HG02840 (cell line): Measurements from ENCODE around the gene C5orf63.
"Not testable (repeated sequence)": the region's sequence is repeated elsewhere in the genome, so short reads cannot be mapped to it uniquely, and the experiment has no call there.

Source experiments
- ATAC-seq: cut with Tn5 transposase; IDR thresholded peaks from one replicate; pipeline ENCODE4 v1.9.1; 2021; ENCODE audit warnings: mild to moderate bottlenecking, moderate library complexity, moderate number of reproducible peaks; ENCODE audit not compliant: unreplicated experiment, low FRiP score

C5orf63 gene

DNA sequence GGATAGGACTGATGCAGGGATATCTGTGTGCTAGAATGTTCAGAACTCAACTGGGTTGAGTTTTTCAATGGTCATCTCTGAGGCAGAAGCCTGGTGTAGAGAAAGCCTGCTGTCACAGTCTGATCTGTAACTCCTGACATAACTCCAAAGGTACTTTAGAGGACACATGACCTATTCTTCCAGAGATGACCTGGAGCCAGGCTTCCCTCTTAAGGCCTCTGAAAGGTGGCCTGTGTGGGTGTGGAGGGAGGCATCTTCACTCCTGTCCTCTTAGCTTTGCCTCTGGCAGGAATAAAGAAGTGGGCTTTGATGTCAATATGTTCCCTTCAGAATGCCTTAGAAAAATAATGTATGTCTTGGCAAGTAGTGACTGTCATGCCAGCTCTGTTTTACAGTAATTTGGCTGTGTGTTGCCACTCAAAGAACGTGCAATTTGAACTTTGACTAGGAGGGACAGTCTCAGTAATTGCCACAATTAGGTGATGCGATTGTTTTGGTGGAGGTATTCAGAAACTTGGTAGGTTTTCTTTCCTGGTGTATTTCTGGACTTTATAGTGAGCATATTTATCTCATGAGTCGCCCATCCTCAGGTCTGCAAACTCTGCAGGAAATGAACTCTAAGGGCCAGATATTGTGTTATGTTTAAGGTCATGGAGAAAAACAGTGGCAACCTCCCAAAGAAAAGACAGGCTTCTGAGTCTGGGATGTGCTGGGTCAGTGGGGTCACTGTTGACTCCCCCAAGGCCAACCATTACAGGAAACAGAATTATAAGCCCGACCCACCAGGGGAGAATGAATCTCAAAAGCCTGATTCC is 3.2 kb upstream of the C5orf63 start:
- no peak for ATAC-seq

DNA sequence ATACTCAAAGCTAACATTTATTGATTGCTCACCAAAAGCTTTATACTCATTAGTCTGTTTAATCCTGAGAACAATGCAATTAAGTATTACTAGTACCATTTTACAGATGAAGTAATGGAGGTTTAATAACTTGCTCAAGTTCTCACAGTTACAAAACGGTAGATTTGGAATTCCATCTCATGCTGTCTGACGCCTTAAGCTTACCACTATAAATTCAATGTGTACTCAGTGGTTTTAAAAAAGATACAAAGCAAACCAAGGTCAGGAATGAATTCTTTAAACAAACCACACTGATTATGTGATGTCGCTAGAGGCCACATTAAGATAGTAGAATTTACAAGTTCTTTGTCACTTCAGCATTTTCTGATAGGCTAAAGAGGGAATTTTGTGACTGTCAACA is 1.2 kb upstream of the C5orf63 start:
- ATAC-seq: no peak

DNA sequence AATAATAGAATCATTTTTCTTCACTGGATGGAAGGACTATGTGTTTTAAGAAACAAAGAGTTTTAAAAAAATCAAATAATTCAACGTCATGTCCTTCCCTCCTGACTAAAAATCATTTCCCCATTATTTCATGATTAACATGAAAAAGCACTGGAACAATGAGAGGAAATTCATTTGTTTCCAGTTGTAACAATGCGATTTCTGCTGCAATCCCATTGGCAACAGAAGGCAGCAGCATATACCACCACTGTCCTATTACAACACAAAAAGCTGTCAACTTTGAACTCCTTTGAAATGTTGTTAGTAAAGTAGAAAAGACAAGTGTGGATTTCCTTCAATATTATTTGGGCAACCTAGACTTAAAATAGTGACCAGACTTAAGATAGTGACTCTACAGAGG is 3.1 kb downstream of the C5orf63 start:
- ATAC-seq: no peak

DNA sequence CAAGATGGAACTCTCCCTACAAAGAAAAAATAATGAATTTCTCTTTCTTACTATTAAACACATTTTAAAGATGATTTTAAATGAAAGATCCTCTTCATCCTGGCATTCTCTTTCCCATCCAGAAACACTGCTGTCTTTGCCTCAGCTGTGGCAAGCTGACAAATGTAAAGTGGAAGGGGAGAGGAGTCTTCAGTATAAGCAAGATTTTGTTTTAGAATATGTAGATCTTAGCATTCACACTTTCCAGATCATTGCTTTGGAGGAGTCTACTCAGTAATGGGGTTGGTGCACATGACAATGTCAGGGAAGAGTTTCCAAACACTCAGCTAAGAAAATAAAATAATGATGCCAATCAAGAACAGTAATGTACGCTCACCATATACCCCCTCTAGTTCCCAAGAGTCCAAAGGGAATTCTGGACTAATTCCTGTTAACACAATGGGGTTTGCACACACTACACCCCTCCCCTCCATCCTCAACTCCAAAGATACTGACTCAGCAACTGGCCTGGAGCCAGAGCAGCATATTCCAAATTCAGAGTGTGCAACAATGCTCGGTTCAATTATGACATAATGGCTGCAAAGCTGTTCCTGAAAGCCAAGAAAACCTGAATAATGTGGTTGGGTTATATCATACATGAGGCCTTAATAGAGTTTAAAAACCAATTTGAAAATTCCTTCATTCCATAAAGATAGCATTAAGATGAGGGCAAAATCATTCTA is 4.6 kb downstream of the C5orf63 start:
- ATAC-seq: no peak

DNA sequence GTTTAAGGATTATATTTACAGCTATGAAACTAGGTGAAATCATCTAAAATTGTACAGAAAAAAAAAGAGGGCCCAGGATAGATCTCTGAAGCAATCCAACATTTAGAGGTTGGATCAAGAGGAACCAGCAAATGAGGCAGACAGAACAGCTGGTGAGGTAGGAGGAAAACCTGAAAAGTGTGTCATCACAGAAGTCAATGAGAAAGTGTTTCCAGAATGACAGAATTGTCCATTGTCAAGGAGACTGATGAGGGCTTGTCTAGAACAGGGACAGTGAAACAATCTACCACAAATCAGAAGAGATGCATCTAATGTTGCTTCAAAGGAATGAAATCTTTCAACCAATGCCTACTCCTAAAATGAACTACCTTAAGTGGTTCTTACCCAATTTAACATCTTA is 6.6 kb downstream of the C5orf63 start:
- ATAC-seq: no peak

DNA sequence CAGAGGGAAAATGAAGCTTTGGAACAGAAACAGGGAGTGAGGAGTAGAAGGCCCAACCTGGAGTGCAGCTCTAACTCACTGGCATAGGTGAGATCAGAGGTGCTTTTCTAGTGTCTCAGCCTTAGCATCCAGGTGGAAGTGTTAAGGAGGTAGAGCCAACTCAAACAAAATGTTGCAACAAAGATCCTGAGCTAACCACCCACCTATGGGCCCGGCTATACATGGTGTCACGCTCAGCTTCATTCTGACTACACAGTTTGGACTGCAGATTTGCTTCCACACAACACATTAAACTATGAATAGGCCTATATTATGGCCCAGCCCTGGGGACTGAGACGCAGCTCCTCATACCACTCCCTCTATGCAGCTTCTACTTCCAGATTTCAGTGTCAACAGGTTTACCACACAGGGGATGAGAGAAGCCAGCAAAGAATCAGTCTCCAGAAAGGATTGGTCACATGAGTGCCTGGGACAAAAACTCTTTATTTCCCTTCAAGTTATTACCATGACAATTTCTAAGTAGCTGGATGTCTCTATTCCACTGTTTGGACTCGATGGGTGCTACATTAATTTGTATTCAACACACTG is 9.0 kb downstream of the C5orf63 start:
- no peak for ATAC-seq

DNA sequence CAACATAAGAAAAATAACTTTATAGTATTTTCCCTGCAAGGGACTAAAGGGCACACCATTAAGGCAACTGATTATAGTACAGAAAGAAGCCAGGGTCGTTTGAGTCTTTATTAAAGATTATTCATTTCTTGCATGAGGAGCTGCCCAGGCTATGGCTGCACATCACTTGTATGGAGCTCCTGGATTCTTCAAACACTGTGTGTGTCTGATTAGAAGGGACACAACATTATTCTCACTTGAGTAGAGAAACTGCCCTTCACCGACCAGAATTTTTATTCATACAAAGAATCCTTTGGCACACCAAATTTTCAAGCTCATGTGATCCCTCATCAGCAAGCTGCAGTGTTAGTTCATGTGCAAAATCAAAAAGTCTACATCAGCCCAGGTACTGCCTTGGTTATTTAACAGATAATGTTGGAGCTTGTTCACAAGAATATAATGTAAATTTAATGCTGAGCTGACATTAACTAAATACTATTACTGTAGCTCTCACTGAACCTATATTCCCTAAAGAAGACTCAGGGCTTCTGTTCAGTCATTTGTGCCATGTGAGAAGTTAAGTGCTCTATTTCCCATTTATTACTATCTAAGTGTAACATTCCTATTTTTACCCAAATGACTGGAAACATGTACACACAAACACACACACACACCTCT is 9.9 kb downstream of the C5orf63 start:
- no peak for ATAC-seq

DNA sequence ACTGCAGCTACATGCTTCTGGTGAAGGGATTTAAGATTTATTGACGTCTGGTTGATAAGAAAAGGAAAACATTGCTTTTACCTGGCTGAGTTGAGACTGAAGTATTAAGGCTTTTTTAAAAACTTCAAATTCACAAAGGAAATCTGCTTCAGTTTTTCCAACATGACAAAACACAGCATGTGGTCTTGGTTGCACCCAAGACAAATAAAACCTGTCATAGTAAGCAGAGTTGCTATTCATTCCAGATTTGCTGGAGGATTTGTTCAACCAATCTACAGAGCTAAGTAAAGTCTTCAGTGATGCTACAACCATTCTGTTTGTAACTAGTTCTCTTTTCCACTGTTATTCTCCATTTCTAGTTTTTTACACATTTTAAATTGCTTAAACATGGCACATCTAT is 11.3 kb downstream of the C5orf63 start:
- ATAC-seq: no peak

DNA sequence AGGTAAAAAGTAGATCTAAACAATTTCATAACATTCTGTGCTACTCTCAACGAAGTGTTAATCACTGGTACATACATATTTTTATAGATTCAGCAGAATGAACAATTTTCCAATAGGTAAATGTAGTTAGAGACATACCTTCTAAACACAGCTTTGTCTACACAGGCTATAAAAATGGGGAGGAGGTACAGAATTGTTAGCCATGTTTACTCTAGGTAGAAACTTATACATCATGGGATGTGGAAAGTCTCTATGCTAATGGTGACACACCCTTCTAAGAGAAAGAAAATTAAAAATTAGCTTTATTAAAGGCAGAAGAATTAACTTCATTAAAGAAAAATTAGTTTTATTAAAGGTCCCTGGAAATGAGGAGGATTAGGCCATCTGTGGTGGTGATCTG is 11.8 kb downstream of the C5orf63 start:
- ATAC-seq: no peak

DNA sequence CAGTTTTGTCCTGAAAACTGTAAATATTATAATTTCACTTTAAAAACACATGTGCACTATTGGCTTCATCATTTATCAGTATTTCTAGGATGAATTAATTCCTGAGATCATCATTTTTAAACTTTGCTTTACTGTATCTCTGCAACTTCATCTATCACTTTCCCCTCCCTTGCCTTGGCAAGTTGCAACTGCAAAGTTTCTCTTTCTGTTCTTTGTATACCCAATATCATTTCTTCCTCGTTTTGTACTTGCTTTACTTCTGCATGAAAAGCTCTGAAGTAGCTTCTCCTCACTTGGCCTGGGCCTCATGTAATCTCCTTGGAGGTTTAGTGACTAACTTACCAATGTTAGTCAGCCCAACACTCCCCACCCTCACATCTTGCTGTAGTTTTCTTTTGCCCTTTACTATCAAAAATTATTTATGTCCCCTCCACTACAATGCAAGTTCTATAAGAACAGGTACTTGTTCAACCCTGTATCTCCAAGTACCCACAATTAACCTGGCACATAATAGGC is 12.8 kb downstream of the C5orf63 start:
- ATAC-seq: no peak

DNA sequence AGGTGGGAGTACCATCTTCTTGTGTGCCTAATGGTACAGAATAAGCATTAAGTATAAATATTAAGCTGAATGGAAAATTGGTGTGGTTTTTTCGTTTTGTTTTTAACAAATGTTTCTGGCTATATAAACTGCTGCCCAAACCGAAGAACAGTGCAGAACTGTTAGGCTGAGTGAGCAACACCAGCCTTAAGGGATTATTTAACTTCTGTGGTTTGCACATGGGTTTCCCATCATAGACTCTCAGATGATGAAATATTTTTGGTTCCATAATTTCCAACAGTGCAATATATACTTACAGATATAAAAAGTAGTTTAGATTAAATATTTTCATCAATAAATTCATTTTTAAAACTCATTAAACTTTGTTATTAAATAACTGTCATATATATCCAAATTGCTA is 16.4 kb downstream of the C5orf63 start:
- ATAC-seq: no peak

DNA sequence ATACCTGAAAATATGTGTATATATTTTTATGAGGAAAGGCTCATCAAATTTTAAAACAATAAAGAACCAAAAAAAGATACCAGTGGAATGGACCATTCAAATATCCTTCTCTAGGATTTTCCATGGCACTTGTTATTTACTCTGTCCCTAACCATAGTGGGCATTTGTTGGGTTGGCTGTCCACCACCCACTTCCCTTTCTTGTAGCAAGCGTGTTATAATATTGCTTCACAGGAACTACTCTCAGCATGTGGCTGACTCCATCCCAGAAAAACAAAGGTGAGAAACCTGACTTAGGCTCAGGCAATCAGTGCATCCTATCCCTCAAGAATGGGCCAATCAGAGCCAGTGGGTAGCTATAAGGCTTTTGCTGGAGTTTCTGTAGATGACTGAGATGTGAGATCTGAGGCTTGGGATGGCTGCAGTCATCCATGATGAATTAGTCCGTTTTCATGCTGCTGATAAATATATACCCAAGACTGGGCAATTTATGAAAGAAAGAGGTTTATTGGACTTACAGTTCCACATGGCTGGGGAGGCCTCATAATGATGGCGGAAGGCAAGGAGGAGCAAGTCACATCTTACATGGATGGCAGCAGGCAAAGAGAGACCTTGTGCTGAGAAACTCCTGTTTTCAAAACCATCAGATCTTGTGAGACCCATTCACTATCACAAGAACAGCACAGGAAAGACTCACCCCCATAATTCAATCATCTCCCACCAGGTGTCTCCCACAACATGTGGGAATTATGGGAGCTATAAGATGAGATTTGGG is 17.2 kb downstream of the C5orf63 start:
- no peak for ATAC-seq

DNA sequence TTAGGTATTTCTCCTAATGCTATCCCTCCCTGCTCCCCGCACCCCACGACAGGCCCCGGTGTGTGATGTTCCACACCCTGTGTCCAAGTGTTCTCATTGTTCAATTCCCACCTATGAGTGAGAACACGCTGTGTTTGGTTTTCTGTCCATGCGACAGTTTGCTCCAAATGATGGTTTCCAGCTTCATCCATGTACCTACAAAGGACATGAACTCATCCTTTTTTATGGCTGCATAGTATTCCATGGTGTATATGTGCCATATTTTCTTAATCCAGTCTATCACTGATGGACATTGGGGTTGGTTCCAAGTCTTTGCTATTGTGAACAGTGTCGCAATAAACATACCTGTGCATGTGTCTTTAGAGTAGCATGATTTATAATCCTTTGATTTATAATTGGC is 19.8 kb downstream of the C5orf63 start:
- ATAC-seq: not testable (repeated sequence)

DNA sequence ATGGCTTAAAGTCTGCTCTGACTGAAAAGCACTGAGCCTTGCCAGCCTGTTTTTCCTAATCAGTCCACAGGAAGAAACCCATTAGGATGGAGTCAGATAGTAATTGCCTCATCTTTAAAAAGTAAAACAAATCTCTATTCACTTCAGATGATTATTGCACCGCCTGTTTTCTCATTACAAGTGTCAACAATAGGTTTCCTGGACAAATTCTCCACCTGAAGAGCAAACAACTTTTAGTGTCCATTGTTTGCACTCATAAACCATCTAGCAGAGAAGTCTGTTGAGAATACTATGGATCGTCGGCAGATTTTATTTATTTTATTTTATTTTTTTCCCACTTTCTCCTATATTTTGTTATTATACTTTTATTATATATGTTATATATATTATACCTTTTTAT is 20.3 kb downstream of the C5orf63 start:
- ATAC-seq: no peak

DNA sequence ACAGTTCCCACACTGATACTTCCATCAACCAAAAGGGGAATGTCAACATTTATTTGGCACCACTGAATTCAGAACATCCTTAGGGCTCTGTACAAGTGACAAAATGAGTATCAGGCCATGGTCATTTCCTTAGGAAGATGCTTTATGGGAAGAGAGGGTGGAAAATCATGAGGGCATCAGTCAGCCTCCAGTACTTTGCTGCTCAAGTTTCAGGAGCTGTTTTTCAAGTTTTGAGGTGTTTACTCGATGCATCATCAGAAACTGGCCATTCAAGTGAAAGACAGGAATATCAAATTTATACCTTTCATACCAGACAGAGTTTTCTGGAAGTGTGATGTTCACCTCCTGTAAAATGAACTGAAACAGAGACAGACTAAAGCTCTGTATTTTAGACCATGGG is 21.7 kb downstream of the C5orf63 start:
- ATAC-seq: no peak

DNA sequence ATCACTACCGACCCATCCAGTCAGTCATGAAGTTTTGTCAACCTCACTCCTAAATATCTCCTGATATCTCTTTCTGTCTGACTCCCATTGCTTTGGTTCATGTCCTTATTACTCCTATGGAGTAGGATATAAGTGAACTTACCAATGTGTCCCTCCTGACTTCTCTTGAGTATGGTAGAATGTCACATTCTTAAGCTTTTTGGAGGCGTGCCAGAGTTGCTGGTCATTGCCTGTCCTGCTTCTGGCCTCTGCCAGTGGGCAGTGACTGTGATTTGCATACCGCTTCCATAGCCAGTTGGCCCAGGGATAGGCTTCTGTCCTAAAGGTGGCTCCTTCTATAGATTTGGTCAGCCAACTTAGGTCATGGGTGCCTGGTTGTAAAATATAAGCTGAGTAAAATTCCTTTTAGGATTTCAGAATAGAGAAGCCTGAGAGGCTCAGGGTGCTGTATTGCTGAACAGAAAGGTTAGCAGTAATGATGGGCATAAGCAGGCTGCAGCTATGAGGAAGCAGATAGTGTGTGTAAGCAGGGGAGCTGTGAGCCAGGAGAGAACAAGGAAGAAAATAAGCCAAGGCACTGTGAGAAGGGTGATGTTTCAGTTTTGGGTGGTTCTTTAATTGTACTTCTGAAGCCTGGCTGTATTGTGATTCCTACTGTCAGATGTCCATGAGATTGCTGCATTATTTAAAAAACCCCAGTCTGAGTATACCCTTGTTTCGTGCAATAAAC is 26.8 kb downstream of the C5orf63 start:
- ATAC-seq: no peak

DNA sequence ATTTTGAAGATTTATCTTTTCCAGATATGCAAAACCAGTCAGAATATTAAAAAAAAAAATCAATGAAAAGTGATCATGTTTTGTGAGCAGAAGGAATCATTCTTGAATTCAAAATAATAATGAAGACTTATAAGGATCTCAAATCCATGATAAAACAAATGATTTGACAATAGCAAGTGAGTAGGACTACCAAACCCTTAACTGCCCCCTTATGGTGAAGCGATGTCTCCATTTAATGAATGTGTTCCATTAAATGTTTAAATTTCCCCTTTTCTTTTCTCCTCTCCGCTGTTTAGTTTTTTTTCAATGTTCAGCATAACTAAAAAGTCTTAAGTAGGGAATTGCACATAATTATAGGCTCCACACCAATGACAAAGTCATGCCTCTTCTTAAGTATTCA is 30.7 kb downstream of the C5orf63 start:
- ATAC-seq: no peak

DNA sequence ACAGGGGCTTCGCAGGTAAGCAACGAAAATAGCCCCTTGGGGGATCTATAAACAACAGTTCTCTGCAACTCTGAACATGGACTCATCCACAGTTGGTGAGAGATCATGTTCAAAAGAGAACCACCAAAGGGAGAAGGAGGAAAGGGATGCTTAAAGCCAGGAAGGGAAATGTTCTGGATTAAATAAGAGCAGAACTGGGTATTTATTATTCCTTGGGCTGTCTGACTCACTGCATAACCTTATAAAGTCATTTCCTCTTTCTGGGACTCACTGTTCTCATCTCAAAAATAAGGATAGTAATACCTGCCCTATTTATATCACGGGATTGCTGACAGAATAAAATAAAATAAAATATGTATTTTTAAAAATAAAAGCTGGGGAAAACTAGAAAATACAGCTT is 31.7 kb downstream of the C5orf63 start:
- ATAC-seq: no peak

DNA sequence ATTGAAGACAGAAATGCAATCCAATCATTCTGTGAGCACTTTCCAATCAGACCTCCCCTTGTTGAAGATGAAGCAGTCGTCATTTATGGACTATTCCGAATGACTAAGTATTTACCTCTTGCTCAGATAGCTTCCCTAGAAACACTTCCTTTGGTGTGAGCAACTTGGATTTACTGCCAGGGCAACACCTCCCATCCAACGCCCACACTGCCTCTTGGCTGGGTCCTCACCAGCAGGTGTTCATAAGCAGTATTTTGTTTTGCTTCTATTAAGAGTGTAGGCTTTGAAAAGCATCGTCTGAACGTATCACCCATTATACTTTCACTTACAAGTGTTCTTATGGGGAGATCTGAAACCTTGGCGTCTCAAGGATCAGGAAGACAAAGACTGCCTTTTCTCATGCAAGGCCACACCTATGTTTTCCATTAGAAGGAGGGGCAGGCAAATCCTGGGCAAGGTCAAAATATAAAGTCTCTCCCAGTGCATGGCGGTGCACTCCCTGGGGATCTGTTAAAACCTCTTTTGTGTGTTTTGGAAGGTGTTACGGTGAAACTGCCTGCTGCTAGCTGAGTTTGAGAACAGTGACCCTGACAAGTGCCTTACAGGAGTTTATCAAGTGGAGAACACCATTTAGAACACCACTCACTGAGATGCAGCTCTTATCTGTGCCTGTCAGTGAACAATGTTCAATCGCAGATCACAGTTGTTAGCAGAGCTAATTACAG is 32.3 kb downstream of the C5orf63 start:
- no peak for ATAC-seq
